NCI-H510A (cell line): ENCODE measurements around the gene MDFIC2.

Source experiments
- DNase-seq: peaks from one replicate; lab custom pipeline; 2025; lab: John Stamatoyannopoulos, UW

MDFIC2 gene

GRCh38 chr3:70180664-70181063 is 131.8 kb downstream of the MDFIC2 start:
- no peak for DNase-seq

GRCh38 chr3:70179111-70179510 is 133.3 kb downstream of the MDFIC2 start:
- no peak for DNase-seq

- DNase-seq, result no peak
Measured at GRCh38 chr3:70177881-70178645, 134.4 kb downstream of the MDFIC2 start.

GRCh38 chr3:70176224-70176623 is 136.2 kb downstream of the MDFIC2 start:
- no peak for DNase-seq

GRCh38 chr3:70156808-70157207 is 155.6 kb downstream of the MDFIC2 start:
- DNase-seq, result no peak

- DNase-seq, result no peak
Measured at GRCh38 chr3:70150599-70150998, 161.8 kb downstream of the MDFIC2 start.

GRCh38 chr3:70149714-70150400 is 162.6 kb downstream of the MDFIC2 start:
- no peak for DNase-seq
